Measurements from ENCODE around the gene CIITA.
"Not testable (repeated sequence)": the region's sequence is repeated elsewhere in the genome, so short reads cannot be mapped to it uniquely, and the experiment has no call there.

CIITA gene

GRCh38 chr16:10911267-10911666 lies 34.3 kb downstream of the CIITA start:
- H3K9me3 Mint-ChIP-seq: no peaks in the 10 kb centered on the region
- peaks cover 7% of the 10 kb centered on the region for H3K36me3 Mint-ChIP-seq (ENCODE audit: low read depth)
- no peak overlapping the region for H3K4me3 Mint-ChIP-seq
- H3K4me1 Mint-ChIP-seq (ENCODE audit: low read depth): peaks cover 14% of the 10 kb centered on the region
- H3K27me3 Mint-ChIP-seq: no peaks in the 10 kb centered on the region
- H3K27ac Mint-ChIP-seq: peak overlapping the region; percentile 22

- peaks cover 3% of the 10 kb centered on the region for H3K36me3 Mint-ChIP-seq (ENCODE audit: low read depth)
- H3K4me3 Mint-ChIP-seq: no peak overlapping the region
- H3K27me3 Mint-ChIP-seq: no peaks in the 10 kb centered on the region
- H3K27ac Mint-ChIP-seq: no peak overlapping the region
- peaks cover 29% of the 10 kb centered on the region for H3K4me1 Mint-ChIP-seq (ENCODE audit: low read depth)
- no peaks in the 10 kb centered on the region for H3K9me3 Mint-ChIP-seq
Observed at GRCh38 chr16:10916534-10916933, 39.5 kb downstream of the CIITA start.

DNA sequence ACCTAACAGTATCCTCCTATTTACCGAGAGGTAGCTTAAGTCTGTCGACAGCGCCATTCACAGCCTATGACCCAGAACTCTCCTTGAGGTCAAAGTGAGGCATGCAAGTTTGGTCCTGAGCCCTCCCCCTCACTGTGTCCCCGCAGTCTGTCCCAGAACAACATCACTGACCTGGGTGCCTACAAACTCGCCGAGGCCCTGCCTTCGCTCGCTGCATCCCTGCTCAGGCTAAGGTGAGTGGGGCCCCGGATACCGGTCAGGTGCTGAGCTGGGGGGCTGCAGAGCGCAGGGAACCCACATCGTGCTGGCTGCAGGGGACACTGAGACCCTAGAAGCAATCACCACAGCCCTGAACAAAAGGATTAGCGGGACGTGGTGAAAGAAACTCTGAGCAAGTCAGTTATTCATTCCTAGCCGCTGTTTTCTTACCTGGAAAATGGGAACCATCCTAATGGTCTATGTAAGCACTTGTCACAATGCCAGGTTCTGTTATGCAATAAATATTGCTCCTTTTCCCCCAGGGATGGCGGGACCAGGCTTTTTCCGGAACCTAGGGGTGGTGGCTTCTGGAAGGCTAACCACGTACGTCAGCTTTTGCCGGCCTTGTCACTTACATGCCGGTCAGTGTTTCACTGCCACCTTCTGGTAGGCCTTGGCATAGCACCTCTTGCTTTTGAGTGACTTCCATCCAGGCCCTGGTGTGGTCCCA lies 41.4 kb downstream of the CIITA start:
- H3K27ac Mint-ChIP-seq: no peak overlapping the region
- peaks cover 26% of the 10 kb centered on the region for H3K4me1 Mint-ChIP-seq (ENCODE audit: low read depth)
- H3K9me3 Mint-ChIP-seq: no peaks in the 10 kb centered on the region
- peaks cover 3% of the 10 kb centered on the region for H3K36me3 Mint-ChIP-seq (ENCODE audit: low read depth)
- no peaks in the 10 kb centered on the region for H3K27me3 Mint-ChIP-seq
- no peak overlapping the region for H3K4me3 Mint-ChIP-seq

DNA sequence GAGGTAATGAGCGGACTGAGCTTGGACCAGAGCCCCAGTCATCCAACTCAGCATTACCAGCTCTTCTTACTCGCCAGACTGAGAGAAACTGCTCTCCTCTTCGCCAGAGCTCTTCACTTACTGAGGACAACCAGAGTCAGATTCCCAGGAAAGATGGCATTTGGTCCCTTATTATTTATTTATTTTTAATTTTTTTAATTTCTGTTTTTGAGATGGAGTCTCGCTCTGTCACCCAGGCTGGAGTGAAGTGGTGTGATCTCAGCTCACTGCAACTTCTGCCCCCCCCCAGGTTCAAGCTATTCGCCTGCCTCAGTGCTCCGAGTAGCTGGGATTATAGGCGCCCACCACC lies 42.0 kb downstream of the CIITA start:
- peaks cover 2% of the 10 kb centered on the region for H3K36me3 Mint-ChIP-seq (ENCODE audit: low read depth)
- H3K4me1 Mint-ChIP-seq (ENCODE audit: low read depth): peaks cover 26% of the 10 kb centered on the region
- no peak overlapping the region for H3K27ac Mint-ChIP-seq
- H3K27me3 Mint-ChIP-seq: no peaks in the 10 kb centered on the region
- no peak overlapping the region for H3K4me3 Mint-ChIP-seq
- no peaks in the 10 kb centered on the region for H3K9me3 Mint-ChIP-seq

GRCh38 chr16:10920726-10921427 lies 43.9 kb downstream of the CIITA start:
- H3K4me1 Mint-ChIP-seq (ENCODE audit: low read depth): peaks cover 19% of the 10 kb centered on the region
- H3K4me3 Mint-ChIP-seq: no peak overlapping the region
- no peaks in the 10 kb centered on the region for H3K9me3 Mint-ChIP-seq
- no peaks in the 10 kb centered on the region for H3K27me3 Mint-ChIP-seq
- no peak overlapping the region for H3K27ac Mint-ChIP-seq
- H3K36me3 Mint-ChIP-seq (ENCODE audit: low read depth): peaks cover 10% of the 10 kb centered on the region

DNA sequence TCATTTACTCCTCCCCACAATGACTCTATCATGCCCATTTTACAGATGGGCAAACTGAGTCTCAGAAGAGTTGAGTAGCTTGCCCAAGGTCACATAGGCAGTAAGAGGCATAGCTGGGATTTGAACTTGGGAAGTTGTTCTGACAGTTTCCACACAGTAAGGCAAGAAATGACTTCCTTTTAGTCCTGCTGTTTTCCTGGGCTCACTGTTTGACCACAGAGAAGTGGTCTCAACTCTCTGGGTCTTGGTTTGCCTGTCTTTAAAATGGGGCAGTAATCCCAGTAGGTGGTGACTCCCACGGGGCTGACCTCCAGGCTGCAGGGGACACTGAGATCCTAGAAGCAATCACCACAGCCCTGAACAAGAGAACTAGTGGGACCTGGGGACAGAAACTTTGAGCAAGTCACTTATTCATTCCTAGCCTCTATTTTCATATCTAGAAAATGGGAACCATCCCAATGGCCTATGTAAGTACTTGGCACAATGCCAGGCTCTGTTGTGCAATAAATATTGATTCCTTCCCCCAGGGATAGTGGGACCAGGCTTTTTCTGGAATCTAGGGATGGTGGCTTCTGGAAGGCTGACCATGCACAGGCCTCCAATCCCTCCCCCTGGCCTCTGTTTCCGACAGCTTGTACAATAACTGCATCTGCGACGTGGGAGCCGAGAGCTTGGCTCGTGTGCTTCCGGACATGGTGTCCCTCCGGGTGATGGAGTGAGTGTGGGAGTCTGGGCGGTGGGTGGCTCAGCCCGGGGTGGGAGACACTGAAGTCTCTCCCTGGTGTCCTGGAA lies 44.7 kb downstream of the CIITA start:
- peaks cover 11% of the 10 kb centered on the region for H3K4me1 Mint-ChIP-seq (ENCODE audit: low read depth)
- H3K27me3 Mint-ChIP-seq: no peaks in the 10 kb centered on the region
- H3K9me3 Mint-ChIP-seq: no peaks in the 10 kb centered on the region
- H3K27ac Mint-ChIP-seq: no peak overlapping the region
- H3K36me3 Mint-ChIP-seq (ENCODE audit: low read depth): peaks cover 16% of the 10 kb centered on the region
- H3K4me3 Mint-ChIP-seq: no peak overlapping the region

GRCh38 chr16:10922328-10923145 lies 45.5 kb downstream of the CIITA start:
- Mint-ChIP-seq H3K4me1 (ENCODE audit: low read depth) (peaks cover 9% of the 10 kb centered on the region), H3K36me3 (ENCODE audit: low read depth) (peaks cover 21% of the 10 kb centered on the region), H3K9me3 (no peaks in the 10 kb centered on the region), H3K27me3 (no peaks in the 10 kb centered on the region), H3K4me3 (no peak overlapping the region), H3K27ac (no peak overlapping the region)

- H3K4me3 Mint-ChIP-seq: no peak overlapping the region
- H3K36me3 Mint-ChIP-seq (ENCODE audit: low read depth): peaks cover 27% of the 10 kb centered on the region
- no peak overlapping the region for H3K27ac Mint-ChIP-seq
- H3K27me3 Mint-ChIP-seq: no peaks in the 10 kb centered on the region
- H3K4me1 Mint-ChIP-seq (ENCODE audit: low read depth): peaks cover 8% of the 10 kb centered on the region
- no peaks in the 10 kb centered on the region for H3K9me3 Mint-ChIP-seq
Observed at GRCh38 chr16:10923146-10923649, 46.2 kb downstream of the CIITA start.

- Mint-ChIP-seq H3K4me1 (ENCODE audit: low read depth) (peaks cover 3% of the 10 kb centered on the region), H3K9me3 (no peaks in the 10 kb centered on the region), H3K27ac (no peak overlapping the region), H3K27me3 (no peaks in the 10 kb centered on the region), H3K4me3 (no peak overlapping the region), H3K36me3 (ENCODE audit: low read depth) (peaks cover 27% of the 10 kb centered on the region)
Observed at GRCh38 chr16:10923650-10924214, 46.7 kb downstream of the CIITA start.

GRCh38 chr16:10925285-10925684 lies 48.3 kb downstream of the CIITA start:
- H3K4me3 Mint-ChIP-seq; H3K9me3 Mint-ChIP-seq; H3K4me1 Mint-ChIP-seq (ENCODE audit: low read depth); H3K27me3 Mint-ChIP-seq; H3K27ac Mint-ChIP-seq: not testable (repeated sequence)
- peaks cover 27% of the 10 kb centered on the region for H3K36me3 Mint-ChIP-seq (ENCODE audit: low read depth)

GRCh38 chr16:10926094-10926493 lies 49.1 kb downstream of the CIITA start:
- peaks cover 29% of the 10 kb centered on the region for H3K36me3 Mint-ChIP-seq (ENCODE audit: low read depth)
- no peak overlapping the region for H3K4me3 Mint-ChIP-seq
- no peaks in the 10 kb centered on the region for H3K27me3 Mint-ChIP-seq
- H3K4me1 Mint-ChIP-seq (ENCODE audit: low read depth): peaks cover 9% of the 10 kb centered on the region
- H3K9me3 Mint-ChIP-seq: no peaks in the 10 kb centered on the region
- H3K27ac Mint-ChIP-seq: no peak overlapping the region

DNA sequence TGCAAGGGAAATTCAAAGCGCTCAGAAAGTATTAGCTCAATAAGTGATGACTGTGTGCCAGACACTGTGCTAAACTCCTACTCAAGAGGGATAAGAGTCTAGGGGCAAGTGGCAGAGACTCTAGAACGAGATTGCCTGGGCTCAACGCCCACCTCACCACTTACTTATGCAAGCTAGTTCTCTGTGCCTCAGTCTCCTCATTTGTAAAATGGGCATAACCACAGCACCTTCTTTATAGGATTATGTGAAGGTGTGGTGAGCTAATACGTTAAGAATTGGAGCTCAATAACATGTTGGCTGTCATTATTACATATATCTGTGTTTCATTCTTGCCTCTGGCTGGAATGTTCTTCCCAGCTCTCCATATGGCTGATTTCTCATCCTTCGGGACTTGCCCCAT lies 49.9 kb downstream of the CIITA start:
- H3K4me1 Mint-ChIP-seq (ENCODE audit: low read depth): peaks cover 13% of the 10 kb centered on the region
- H3K4me3 Mint-ChIP-seq: no peak overlapping the region
- no peaks in the 10 kb centered on the region for H3K9me3 Mint-ChIP-seq
- peaks cover 35% of the 10 kb centered on the region for H3K36me3 Mint-ChIP-seq (ENCODE audit: low read depth)
- H3K27ac Mint-ChIP-seq: no peak overlapping the region
- H3K27me3 Mint-ChIP-seq: no peaks in the 10 kb centered on the region

DNA sequence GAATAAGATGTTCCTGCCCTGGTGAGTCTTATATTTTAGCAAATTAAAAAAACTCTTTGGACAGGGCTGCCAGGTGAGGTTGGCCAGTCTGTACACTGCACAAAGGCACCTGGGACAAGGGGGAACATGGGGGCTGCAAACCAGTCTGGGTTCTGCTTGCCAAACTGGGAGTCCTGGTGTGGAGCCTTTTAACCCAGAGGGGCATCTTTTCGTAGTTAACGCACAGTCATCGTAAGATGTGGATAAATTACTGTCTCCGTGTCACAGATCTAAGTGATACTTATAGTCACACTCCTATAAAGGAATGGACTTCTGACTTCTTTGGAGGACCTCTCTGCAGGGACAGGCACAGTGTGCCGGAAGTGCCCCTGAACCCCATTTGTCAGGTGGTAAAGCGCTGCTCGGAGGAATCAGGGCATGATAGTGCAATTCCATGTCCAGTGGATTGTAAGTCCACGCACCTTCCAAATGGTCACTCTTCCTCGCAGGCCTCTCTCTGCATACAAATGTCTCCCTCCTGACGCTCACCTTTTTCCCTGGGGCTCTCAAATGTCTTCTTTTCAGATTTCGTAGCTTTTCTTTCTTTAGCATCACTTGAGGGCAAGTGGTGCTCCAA lies 50.6 kb downstream of the CIITA start:
- peaks cover 40% of the 10 kb centered on the region for H3K36me3 Mint-ChIP-seq (ENCODE audit: low read depth)
- no peaks in the 10 kb centered on the region for H3K27me3 Mint-ChIP-seq
- H3K27ac Mint-ChIP-seq: no peak overlapping the region
- H3K4me3 Mint-ChIP-seq: no peak overlapping the region
- H3K4me1 Mint-ChIP-seq (ENCODE audit: low read depth): peaks cover 13% of the 10 kb centered on the region
- no peaks in the 10 kb centered on the region for H3K9me3 Mint-ChIP-seq

DNA sequence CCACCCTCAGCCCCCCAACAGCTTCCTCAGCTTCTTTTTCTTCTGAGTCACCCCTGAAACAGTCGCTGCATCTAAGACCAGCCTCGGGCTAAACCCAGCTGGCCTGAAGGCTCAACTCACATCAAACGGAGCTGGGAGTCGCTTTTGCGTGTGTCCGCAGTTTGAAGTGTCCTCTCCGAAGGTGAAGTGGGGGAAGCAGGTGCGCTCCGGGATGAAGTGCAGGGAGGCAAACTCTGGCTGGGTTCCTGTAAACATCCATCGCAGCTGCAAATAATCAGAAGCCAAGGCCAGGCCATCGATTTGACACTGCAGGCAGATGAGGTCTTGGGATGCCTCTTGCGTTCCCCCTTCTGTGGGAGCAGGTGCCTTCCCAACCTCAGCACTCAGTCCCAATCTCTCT lies 52.1 kb downstream of the CIITA start:
- Mint-ChIP-seq H3K4me1 (ENCODE audit: low read depth) (peaks cover 19% of the 10 kb centered on the region), H3K36me3 (ENCODE audit: low read depth) (peaks cover 49% of the 10 kb centered on the region)
- H3K4me3 Mint-ChIP-seq, H3K27ac Mint-ChIP-seq, H3K27me3 Mint-ChIP-seq, H3K9me3 Mint-ChIP-seq: not testable (repeated sequence)

Measured in stimulated activated naive CD8-positive, alpha-beta T cell treated with anti-CD3 and anti-CD28 coated beads, Interleukin-15, Interleukin-2, amounts not matched to agents 100 ng/mL and 50 ng/mL, for 24 hours (primary cell).